CD4-positive, alpha-beta T cell (primary cell): ENCODE data around the gene PPAT. TPM values are rescaled to one million over a fixed set of nuclear protein-coding genes. Genes with fewer than 3 reads are reported as not detected.

Experiments
- ATAC-seq: fragments of 200-7000 bp; cut with Tn5 transposase; one replicate; pipeline ENCODE4 v1.10.0; 2022; ENCODE audit warnings: mild to moderate bottlenecking; ENCODE audit not compliant: poor library complexity
- CTCF ChIA-PET: fragments of 350-600 bp; sonication (Branson Sonifier 250); formaldehyde crosslinking; loops from one replicate; lab custom pipeline; 2021; ENCODE audit warnings: antibody characterized with exemption, inconsistent platforms; lab: Charles Lee
- POLR2A ChIA-PET: fragments of 350-600 bp; sonication (Branson Sonifier 250); formaldehyde crosslinking; loops from one replicate; lab custom pipeline; 2021; ENCODE audit warnings: antibody characterized with exemption, inconsistent platforms; lab: Charles Lee
- DNase-seq, 14 experiments: peaks; one replicate each; pipeline ENCODE4 v3.0.0-alpha.2; 2013 to 2020; ENCODE audit warnings: mixed read lengths in 2 of 14
- H3K27ac ChIP-seq, 2 donors: one replicate each; pipeline versions ENCODE4 v1.5.1 to v1.7.0; 2013; ENCODE audit warnings: low read length in 2 of 2, low read depth in 1 of 2, mild to moderate bottlenecking in 1 of 2
- H3K27me3 ChIP-seq, 2 experiments: 1 replicate in 1 of 2; 2 replicates in 1 of 2; pipeline versions ENCODE4 v1.6.1 to v1.7.0; 2013; ENCODE audit warnings: low read length in 2 of 2, control low read depth in 1 of 2, mild to moderate bottlenecking in 1 of 2, moderate library complexity in 1 of 2; ENCODE audit not compliant: insufficient read depth in 2 of 2, control insufficient read depth in 1 of 2
- H3K36me3 ChIP-seq: one replicate; pipeline ENCODE4 v1.6.1; 2013; ENCODE audit warnings: low read length, control low read depth; ENCODE audit not compliant: insufficient read depth
- H3K4me1 ChIP-seq: one replicate; pipeline ENCODE4 v1.6.1; 2013; ENCODE audit warnings: low read length, control low read depth; ENCODE audit not compliant: insufficient read depth
- H3K4me3 ChIP-seq: one replicate; pipeline ENCODE4 v1.5.1; 2013; ENCODE audit warnings: mild to moderate bottlenecking, low read length, moderate library complexity
- H3K9me3 ChIP-seq, 2 experiments: 1 replicate in 1 of 2; 2 replicates in 1 of 2; pipeline versions ENCODE4 v1.6.1 to v1.7.0; 2013; ENCODE audit warnings: low read length in 2 of 2, mild to moderate bottlenecking in 2 of 2, control low read depth in 1 of 2, moderate library complexity in 1 of 2; ENCODE audit not compliant: control insufficient read depth in 1 of 2, insufficient read depth in 1 of 2
- H3K27ac Mint-ChIP-seq: one replicate; pipeline ENCODE4 v1.8.0; 2020; ENCODE audit warnings: mixed read lengths
- H3K27me3 Mint-ChIP-seq: one replicate; pipeline ENCODE4 v1.8.0; 2021; ENCODE audit warnings: mixed read lengths
- H3K36me3 Mint-ChIP-seq: one replicate; pipeline ENCODE4 v1.8.0; 2021; ENCODE audit warnings: low read depth, mixed read lengths
- H3K4me1 Mint-ChIP-seq: one replicate; pipeline ENCODE4 v1.8.0; 2021; ENCODE audit warnings: low read depth, mixed read lengths
- H3K4me3 Mint-ChIP-seq: one replicate; pipeline ENCODE4 v1.8.0; 2020; ENCODE audit warnings: mild to moderate bottlenecking, mixed read lengths
- H3K9me3 Mint-ChIP-seq: one replicate; pipeline ENCODE4 v1.8.0; 2020; ENCODE audit warnings: mixed read lengths
- CTCF ChIP-seq: fragments of 200-600 bp; IDR thresholded peaks from one replicate; pipeline ENCODE4 v1.8.0; 2022; ENCODE audit warnings: antibody characterized with exemption, mild to moderate bottlenecking
- intact Hi-C, 2 experiments: fragments of 100-400 bp; cut with DNase I in 1 of 2; cut with micrococcal nuclease in 1 of 2; formaldehyde crosslinking; loops; one replicate each; pipeline versions ENCODE4 v1.15.1 to v1.9.0; 2023 to 2025; cut with DNase I, micrococcal nuclease
- total RNA-seq, 174 experiments: library from RNA in 2 of 174; stranded (reverse) in 2 of 174; gene quantifications; one replicate each; pipeline ENCODE4 v1.2.3 and lab custom pipeline; 2021 to 2026

PPAT gene
- total RNA-seq, 2 experiments from 2014 or later = 4.7 to 6.3 TPM

- Histone ChIP-seq H3K36me3 (no peaks in the 10 kb centered on the region), H3K9me3 (no peaks in the 10 kb centered on the region), H3K4me3 (no peak overlapping the region), H3K4me1 (peaks cover 5% of the 10 kb centered on the region), H3K27me3 (no peaks in the 10 kb centered on the region), H3K27ac (no peak overlapping the region)
- TF ChIP-seq CTCF = no peak
- no peak overlapping the region for H3K4me3 Mint-ChIP-seq
- H3K4me1 Mint-ChIP-seq = no peaks in the 10 kb centered on the region
- intact Hi-C loops = no loop called here
- no peaks in the 10 kb centered on the region for H3K27me3 Mint-ChIP-seq
- H3K9me3 Mint-ChIP-seq = no peaks in the 10 kb centered on the region
- CTCF ChIA-PET = no interaction called here
- no peak overlapping the region for H3K27ac Mint-ChIP-seq
- ATAC-seq = no peak
- POLR2A ChIA-PET = no interaction called here
- H3K36me3 Mint-ChIP-seq = peaks cover 42% of the 10 kb centered on the region
- no peak for DNase-seq
These were observed 90.0 kb downstream of the PPAT start for GRCh38 chr4:56345458-56345857.

Other genes starting within 250 kb of the PPAT start
- gene AASDH, start 48.1 kb downstream of the PPAT start, total RNA-seq = 10 to 100 TPM; 10.2 to 10.6 TPM
- 10 to 100 TPM; 18.9 to 19.9 TPM for gene PAICS, start 645 bp upstream of the PPAT start, total RNA-seq
- gene SRP72, start 32.0 kb upstream of the PPAT start, total RNA-seq = 100 to 1,000 TPM; 108 to 119 TPM
- under 1 TPM in 1 of 2 experiments, not detected in 1; 0.17 TPM for gene ARL9, start 70.2 kb upstream of the PPAT start, total RNA-seq
- 1 to 10 TPM; 4.3 to 5.9 TPM for gene HOPX, start 245.7 kb upstream of the PPAT start, total RNA-seq